GM19372 (cell line): ENCODE measurements around the gene SGMS1.
A peak's percentile ranks its signal among the peaks of the same experiment; 100 is the strongest.
"Not testable (repeated sequence)": the region's sequence is repeated elsewhere in the genome, so short reads cannot be mapped to it uniquely, and the experiment has no call there.

Experiments
- ATAC-seq: cut with Tn5 transposase; IDR thresholded peaks from one replicate; pipeline ENCODE4 v1.9.1; 2021; ENCODE audit warnings: mild to moderate bottlenecking, low read depth, moderate library complexity; ENCODE audit not compliant: unreplicated experiment

SGMS1 gene

DNA sequence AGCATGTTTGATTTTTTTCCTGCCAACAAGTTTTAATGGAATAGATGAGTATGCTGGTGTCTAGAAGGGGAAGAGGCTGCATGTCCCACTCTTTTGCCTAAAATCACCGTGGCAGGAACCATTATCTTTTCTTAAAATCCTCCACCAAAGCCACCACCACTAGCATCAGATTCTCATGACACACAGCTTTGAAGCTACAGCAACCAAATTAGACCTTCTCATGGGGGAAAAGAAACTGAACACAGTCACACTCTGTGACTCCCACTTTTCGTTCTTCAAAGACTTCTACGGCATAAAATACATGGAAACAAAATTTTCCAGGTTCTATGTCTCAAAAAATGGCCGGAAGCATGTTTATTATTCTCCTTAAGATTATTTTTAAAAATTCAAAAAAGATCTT lies 81.8 kb downstream of the SGMS1 start:
- no peak for ATAC-seq

DNA sequence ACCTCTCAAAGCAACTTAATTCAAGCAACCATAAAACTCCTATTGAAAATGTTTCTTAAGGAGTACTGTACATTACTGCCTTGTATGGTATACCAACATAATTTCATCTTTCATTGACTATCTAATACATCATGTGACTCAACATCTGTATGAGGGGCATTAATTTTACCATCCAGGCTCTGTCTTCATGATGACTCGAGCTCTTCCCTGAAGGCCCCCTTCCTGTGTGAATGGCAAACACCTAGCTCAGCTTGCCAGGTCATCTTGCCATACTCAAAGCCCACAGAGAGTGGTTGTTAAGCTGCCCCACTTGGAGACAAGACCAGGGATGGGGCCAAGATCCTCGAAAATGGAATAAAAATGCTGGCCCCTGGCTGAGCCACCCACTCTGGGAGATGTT lies 82.4 kb downstream of the SGMS1 start:
- no peak for ATAC-seq

DNA sequence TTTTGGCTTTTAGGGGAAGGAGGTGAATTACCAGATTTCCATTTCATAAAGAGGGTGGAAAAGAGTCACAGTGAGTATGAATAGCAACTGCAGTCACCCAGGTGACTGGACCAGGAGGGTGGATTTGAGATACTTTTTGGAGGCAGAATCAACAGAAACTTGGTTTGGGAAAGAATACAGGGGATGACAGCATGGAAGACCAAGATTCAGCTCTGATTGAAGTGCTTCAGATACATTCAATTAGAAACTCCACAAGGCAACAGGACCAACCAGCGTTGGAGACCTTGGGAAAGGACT lies 83.0 kb downstream of the SGMS1 start:
- no peak for ATAC-seq

DNA sequence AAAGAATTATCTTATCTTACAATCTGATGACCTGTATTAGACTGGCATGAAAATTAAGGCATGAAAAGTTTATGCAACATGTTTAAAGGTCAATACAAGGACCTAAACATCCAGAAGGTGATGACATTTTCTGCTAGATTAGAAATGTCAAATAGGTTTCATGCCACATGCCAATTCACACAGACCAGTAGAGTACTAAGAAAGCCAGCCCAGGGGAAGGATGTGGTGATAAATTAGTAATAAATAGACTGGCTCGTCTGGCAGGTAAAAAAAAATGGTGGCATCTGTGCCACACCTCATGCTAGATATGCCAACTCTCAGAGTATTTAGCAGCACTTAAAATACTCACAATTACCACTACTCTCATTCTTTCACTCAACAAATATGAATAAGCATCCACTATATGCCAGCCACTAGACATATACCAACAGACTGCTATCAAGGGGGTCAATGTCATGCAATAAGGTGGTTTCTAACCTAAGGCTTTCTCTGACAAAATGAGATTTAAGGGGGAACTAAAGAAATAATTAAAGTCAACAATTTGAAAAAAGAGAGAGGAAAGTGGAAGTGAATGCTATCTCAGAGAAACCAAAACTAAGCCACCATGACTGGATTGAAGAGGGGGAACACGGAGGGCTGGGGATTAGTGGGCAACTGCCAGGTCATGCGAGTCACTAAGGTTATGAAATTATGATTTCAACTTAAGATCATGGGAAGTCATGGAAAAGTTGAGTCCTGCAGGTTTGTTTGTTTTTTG lies 83.5 kb downstream of the SGMS1 start:
- peak; percentile 43 for ATAC-seq

DNA sequence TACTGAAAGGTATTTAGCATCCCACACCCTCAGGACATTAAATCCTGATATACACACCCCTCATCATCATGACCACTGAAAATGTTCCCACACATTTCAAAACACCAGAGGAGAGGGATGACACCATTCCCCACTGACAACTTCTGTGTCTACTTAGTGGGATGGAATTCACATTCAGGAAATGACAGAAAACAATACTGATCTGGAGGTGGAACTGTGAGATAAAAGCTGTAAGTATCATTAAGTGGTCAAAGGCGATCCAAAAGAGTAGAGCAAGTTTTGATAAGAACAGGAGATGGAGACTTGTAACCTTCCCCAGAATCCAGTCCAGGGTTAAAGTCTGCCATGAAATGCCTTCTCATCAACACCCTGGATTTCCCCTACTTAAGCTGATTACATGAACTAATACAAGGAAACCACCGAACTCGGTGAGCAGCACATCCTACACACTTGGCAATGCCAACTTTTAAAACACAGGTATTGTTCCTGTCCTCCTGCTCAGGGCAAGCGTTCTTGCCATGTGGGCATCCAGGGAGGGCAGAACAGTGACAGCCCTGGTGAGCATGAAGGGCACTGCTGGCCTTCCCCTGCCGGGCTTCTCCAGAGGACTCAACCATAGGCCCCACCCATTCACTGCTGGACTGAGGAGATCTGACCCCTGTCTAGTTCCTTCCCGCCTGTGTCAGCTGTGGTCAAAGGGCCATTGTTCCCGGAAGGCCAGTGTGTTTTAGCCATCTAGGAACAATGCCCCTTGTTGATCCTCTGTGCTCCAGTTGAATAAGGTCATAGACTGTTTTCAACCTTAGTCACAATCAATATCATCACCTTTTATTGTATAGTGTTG lies 85.0 kb downstream of the SGMS1 start:
- ATAC-seq, result peak; percentile 42

DNA sequence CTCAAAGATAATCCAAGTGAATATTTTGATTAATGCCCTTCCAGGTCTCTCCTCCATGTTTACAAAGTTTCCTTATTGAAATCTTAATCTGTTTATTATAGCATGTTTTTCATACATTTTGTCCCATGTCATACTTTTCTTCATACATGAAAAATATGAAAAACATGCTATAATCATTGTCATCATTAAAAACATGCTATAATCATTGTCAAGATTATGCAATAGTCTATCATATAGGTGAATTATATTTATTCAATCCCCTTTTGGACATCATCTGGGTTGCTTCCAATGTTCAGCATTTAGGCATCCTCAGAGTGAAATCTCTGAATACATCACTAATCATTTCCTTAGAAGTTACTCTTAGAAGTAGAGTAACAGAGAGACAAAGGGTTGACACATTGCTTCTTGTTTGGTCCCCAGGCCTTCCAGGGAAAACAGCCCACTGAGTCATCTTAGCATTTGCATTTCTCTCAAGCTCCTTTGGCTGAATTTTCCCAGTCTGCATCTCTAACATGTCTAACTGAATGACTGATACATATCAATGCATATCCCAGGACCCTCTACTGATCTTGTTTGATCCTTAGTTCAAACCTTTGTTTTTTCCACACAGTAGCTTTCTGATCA lies 87.0 kb downstream of the SGMS1 start:
- no peak for ATAC-seq

DNA sequence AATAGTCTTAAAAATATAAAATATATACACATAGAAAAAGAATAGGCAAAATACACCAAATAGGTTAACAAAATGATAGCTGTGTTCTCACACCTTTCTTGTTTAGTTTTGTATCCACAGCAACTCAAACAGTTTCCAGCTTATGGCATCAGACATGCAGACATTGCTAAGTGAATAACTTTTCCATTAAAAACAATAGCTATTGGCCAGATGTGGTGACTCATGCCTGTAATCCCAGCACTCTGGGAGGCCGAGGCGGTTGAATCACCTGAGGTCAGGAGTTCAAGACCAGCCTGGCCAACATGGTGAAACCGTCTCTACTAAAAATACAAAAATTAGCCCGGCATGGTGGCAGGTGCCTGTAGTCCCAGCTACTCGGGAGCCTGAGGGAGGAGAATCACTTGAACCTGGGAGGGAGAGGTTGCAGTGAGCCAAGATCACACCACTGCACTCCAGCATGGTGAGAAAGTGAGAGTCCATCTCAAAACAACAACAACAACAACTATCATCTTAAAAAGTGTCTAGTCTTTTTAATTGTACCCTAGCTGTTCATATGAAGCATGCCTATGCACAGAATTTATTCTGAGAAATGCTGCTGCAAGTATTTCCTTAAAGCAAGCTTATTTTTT lies 88.9 kb downstream of the SGMS1 start:
- not testable (repeated sequence) for ATAC-seq

DNA sequence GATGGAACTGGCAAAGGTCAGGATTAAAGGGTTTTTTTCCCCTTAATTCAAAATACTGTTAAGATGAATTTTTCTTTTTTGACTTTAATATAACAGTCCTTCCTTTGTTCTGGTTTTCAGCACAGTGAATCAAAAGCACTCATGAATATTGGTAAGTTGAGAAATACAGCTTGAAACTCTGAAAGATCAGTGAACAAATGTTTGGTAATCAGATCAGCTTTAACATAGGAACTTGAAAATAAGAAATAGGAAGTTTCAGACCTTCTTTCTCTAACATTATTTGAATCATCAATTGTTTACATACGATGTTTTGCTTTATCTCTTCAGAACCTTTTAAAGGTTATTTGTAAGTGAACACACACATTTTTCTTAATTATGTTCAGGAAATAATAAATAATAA lies 90.5 kb downstream of the SGMS1 start:
- ATAC-seq, result no peak

DNA sequence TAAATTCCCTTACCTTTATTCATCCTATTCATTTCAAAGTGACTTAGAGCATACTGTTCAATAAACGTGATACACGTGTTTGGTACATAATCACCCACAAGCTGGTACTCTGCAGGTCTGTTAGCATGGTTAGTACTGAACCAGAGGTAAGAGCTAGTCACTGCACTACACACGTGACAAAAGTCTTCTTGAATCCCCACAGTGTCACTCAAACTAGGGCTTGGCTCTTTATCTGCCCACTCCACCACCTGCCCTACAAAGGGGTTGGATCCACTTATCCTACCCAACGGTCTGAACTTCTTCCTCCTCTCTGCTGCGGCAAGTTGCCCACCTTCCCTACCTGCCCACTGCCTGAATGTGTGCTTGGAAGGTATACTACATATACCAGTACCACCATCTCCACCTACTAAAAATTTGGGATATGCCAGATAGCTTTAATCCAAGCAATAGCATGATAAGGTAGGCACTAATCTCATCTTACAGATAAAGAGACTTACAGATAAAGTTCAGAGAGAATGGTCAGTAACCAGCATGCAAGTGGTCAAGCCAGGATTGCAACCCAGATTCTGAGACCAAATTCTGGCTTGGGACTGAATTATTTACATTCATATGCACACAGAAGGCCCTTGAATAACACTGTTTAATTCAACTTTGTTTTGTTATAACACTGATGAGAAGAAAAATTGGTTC lies 92.2 kb downstream of the SGMS1 start:
- ATAC-seq, result no peak

DNA sequence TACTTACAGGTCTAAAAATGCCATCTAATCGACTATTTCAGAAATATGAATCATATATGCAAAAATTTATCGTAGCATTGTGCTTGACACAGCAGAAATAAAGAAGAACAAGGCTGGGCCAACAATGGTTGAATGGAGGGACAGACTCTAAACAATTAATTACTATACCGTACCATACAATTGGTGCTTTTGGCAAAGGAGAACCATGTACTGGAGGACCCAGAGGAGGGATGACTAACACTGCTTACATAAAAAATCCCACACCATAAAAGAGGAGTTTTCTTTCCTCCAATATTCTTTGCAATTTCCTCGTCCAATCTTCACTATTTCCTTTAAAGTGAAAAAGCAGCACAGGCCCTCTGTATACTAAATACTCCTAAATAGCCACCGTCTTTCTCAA lies 94.1 kb downstream of the SGMS1 start:
- no peak for ATAC-seq

DNA sequence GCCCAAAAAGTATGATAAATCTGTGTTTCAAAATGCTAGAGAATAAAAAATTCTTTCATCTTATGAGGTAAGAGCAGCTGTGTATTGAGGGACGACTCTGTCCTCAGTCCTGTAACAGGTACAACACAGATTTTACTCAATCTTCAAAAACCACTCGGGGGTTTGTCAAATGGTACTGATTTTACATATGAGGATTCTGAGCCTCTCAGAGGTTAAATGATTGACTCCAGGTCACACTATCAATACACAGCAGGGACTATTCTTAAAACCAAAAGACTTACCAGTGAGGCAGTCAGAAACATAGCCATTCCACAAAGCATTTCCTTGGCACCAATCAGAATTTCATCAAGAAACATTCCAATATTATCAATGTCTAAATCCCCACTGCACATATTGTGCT lies 95.5 kb downstream of the SGMS1 start:
- ATAC-seq, result no peak

DNA sequence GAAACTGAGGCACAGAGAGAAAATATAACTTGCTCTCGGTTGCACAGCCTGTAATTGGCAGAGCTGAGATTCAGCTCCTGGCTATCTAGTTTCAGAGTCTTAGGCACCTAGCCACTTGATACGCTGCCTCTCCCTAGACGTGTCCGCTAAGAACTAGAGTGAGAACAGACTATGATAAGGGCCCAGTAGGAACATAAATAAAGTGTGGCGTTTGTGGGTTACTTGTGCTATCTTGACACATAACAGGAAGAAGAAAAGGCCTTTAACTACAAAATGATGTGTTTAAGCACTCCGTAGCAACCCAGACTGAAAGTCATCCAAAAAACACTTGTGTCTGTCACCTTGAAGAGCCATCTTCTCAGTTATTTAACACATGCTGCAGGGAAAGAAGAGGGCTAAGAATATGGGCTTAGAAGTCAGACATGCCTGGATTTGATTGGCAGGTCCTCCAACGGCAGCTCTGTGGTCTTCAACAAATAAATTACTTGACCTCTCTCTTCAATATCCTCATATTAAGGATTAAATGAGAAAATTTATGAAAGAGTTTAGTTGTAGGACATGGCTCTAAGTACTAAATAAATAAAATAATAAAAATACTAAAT lies 96.2 kb downstream of the SGMS1 start:
- no peak for ATAC-seq

DNA sequence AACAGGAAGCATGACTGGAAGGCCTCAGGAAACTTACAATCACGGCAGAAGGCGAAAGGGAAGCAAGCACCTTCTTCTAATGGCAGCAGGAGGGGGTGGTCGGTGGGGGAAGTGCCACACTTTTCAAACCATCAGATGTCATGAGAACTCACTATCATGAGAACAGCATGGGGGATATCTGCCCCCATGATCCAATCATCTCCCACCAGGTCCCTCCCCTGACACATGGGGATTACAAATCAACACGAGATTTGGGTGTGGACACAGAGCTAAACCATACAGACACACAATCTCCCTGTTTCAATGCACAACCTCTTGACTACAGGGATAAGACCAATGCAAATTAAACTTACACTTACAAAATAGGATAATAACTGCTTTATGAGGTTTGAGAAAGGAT lies 97.6 kb downstream of the SGMS1 start:
- no peak for ATAC-seq

DNA sequence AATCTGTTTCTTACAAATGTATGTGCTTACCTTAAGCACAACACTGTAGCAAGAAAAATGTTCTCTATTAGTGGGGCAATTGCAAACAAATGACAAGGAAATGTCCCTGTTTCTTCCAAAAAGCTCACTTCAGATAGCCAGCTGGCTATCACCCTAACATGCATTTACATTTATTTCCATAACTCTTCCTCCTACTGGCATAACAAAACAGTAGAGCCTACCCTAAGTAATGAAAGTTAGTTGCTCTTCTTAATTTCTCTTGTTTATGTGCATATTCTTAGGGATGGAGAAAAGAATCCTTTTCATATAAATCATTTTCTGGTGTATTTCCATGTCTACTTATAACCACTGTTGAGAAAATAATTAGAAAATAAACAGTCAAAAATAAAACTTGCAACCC lies 100.4 kb downstream of the SGMS1 start:
- ATAC-seq, result no peak

DNA sequence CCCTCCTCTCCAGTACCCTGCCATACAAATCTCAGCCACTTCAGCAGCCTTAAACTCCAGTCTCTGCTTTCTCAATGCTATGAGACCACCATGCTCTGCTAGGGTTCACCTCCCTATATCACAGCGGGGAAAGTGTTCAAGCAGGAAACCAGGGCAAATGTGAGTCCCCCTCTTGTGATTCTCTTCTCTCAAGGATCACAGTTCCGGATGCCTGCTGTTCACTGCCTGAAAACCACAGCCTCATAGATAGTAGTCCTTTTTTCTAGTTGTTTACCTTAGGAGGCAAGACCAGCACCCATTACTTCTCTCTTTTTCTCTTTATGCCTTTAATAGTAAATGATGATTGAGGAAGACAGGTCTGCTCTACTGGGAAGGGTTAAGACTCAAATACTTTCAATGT lies 100.8 kb downstream of the SGMS1 start:
- no peak for ATAC-seq

DNA sequence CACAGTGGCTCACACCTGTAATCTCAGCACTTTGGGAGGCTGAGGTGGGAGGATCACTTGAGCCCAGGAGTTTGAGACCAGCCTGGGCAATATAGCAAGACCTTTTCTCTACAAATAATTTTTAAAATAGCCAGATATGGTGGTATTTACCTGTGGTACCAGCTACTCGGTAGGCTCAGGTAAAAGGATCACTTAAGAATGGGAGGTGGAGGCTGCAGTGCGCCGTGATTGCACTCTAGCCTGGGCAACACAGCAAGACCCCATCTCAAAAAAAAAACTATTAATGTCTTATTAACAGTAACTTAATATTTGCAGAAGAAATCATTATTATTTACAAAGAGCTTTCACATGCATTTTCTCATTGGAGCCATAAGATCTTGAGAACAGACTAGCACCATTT lies 103.6 kb downstream of the SGMS1 start:
- ATAC-seq, result no peak

DNA sequence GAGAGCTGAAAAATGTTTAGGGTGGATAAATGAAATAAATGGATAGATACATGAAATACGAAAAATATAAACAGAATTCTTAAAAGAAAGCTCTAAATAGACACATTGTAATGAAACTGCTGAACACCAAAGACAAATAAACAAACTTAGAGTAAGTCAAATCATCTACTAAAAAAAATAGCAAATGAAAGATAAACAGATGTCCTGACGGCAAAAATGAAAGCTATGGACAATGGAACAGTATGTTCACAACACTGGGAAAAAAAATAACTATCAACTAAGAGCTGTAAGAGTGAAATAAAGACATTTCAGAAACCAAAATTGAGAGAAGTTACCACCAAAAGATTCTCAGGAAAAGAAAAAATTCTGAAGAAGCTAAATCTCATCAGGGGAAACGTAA lies 106.1 kb downstream of the SGMS1 start:
- no peak for ATAC-seq

DNA sequence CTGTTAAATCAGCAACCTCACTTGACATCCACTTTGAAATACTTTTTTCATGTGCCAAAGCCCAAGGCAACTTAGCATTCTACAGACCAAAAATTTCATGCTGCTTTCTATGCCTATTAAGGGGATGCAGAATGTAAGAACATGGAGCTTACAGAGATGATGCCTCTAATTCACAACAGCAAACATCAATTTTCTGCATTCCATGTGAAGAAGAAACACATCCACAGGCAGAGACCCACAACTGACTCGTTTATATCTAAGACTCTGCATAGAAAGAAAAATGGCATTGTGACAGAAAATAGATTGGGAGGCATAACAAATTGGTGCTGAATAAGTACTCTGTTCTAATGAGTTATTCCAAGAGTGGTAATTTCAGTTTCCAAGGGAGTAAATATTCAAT lies 107.6 kb downstream of the SGMS1 start:
- ATAC-seq, result no peak

DNA sequence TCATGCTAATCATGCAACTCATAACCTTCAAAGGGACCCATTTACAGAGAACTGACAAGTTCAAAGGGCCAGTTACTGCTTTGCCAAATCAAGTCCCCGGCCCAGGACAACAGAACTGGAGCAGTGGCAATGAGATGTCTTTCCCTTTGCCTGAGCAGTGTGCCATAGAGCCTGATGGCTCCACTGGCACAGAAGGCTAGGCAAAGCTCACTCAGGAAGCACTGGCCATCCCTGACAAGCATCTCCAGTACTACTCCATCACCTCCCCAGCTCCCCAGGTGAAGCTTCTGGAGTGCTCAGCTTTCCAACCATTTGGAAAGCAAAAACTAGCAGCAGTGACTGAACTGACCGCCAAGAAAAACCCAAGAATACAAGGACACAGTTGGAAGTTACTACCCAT lies 108.3 kb downstream of the SGMS1 start:
- no peak for ATAC-seq

DNA sequence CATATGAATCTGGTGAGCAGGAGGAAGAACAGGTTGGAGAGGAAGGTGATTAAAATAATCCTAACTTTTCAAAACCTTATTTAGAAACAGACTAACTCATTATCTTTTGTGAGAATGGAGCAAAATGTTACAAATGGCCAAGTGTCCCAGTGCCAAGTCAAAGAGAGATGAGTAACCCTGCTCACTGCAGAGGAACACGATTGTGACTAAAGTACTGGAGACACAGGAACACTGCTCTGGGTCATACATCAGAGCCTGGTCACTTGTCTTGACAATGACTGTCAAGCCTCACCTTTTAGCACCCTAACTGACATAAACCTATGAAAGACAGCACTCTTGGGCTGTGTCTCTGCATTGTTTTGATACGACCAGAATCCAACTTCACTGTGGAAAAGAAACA lies 108.8 kb downstream of the SGMS1 start:
- ATAC-seq, result no peak
